ENCODE measurements around the gene RBM39.

The RBM39 gene

DNA sequence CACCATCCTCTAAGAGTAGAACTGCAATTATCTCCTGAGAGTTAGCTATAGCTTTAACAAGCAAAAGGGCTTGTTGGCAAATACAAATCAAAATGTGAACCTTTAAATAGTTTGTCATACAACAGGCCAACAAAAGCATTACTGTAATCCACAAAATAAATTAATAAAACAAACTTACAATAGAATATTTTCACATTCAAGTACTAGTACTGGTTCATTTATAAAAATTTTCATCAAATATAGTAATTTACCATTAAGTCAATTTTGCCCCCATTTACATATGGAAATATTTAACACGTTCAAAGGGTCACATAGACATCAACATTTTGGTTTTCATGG lies 9.4 kb downstream of the RBM39 start:
- Histone ChIP-seq H3F3A (ENCODE audit: insufficient read depth, low read length) (no peaks in the 10 kb centered on the region), H3K4me3 (ENCODE audit: low read depth, low read length, poor library complexity, severe bottlenecking) (no peak overlapping the region), H3K79me2 (ENCODE audit: insufficient read depth, low read length) (peaks cover 81% of the 10 kb centered on the region), H3K4me1 (ENCODE audit: insufficient read depth, low read length, severe bottlenecking) (peaks cover 11% of the 10 kb centered on the region), H4K20me1 (ENCODE audit: insufficient read depth, low read length) (0 out of 2 replicates have a peak, but pooled peaks cover 3% of the 10 kb centered on the region), H3K4me2 (ENCODE audit: low read length) (no peak overlapping the region), H3K9me2 (ENCODE audit: low read depth, low read length) (no peaks in the 10 kb centered on the region), H3K36me3 (ENCODE audit: insufficient read depth, low read length) (peaks cover 97% of the 10 kb centered on the region), H3K9ac (ENCODE audit: low read length) (no peak overlapping the region), H3K27ac (ENCODE audit: low read depth, low read length, poor library complexity, severe bottlenecking) (no peak overlapping the region), H3K27me3 (ENCODE audit: insufficient read depth, low read length) (no peaks in the 10 kb centered on the region), H3K9me3 (ENCODE audit: low read length) (no peaks in the 10 kb centered on the region), H2AFZ (ENCODE audit: low read length) (no peak overlapping the region)
- TF ChIP-seq EZH2 (IDR thresholded peaks at IDR 0.05; ENCODE audit: borderline replicate concordance, low read length): no peak
- TF ChIP-seq, protein P1, sequence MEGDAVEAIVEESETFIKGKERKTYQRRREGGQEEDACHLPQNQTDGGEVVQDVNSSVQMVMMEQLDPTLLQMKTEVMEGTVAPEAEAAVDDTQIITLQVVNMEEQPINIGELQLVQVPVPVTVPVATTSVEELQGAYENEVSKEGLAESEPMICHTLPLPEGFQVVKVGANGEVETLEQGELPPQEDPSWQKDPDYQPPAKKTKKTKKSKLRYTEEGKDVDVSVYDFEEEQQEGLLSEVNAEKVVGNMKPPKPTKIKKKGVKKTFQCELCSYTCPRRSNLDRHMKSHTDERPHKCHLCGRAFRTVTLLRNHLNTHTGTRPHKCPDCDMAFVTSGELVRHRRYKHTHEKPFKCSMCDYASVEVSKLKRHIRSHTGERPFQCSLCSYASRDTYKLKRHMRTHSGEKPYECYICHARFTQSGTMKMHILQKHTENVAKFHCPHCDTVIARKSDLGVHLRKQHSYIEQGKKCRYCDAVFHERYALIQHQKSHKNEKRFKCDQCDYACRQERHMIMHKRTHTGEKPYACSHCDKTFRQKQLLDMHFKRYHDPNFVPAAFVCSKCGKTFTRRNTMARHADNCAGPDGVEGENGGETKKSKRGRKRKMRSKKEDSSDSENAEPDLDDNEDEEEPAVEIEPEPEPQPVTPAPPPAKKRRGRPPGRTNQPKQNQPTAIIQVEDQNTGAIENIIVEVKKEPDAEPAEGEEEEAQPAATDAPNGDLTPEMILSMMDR (IDR thresholded peaks at IDR 0.05; ENCODE audit: low read length): no peak

DNA sequence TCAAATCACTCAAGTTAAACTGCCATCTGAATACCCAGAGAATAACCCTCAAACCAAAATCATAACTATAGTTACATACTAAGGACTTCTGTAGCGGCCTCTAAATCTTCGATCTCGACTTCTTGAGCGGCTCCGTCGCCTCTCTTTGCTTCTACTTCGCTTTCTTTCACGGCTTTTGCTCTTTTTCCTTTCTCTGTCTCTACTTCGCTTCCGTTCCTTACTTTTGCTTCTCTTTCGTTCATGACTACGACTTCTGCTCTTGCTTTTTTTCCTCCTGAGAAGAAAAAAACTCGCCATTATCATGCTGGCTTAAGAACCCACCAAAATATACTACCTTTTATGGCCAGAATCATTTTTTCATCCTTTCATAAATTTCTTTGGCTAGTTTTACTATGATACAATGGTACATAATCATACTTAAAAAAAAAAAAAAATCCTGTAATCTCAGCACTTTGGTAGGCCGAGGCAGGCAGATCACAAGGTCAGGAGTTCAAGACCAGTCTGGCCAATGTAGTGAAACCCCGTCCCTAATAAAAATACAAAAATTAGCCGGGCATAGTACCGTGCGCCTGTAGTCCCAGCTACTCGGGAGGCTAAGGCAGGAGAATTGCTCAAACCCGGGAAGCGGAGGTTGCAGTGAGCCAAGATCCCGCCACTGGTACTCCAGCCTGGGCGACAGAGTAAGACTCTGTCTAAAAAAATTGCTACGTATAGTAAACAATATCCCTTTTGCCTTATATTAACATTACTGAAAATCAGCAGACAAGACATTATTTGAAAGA lies 10.0 kb downstream of the RBM39 start:
- H3K27me3 ChIP-seq (ENCODE audit: insufficient read depth, low read length): no peaks in the 10 kb centered on the region
- TF ChIP-seq EZH2 (IDR thresholded peaks at IDR 0.05; ENCODE audit: borderline replicate concordance, low read length): no peak
- TF ChIP-seq, protein P1 (IDR thresholded peaks at IDR 0.05; ENCODE audit: low read length): no peak
- peaks cover 11% of the 10 kb centered on the region for H3K4me1 ChIP-seq (ENCODE audit: insufficient read depth, low read length, severe bottlenecking)
- H3K79me2 ChIP-seq (ENCODE audit: insufficient read depth, low read length): peaks cover 78% of the 10 kb centered on the region
- H3K27ac ChIP-seq (ENCODE audit: low read depth, low read length, poor library complexity, severe bottlenecking): no peak overlapping the region
- no peaks in the 10 kb centered on the region for H3K9me3 ChIP-seq (ENCODE audit: low read length)
- no peak overlapping the region for H2AFZ ChIP-seq (ENCODE audit: low read length)
- 0 out of 2 replicates have a peak, but pooled peaks cover 3% of the 10 kb centered on the region for H4K20me1 ChIP-seq (ENCODE audit: insufficient read depth, low read length)
- H3K4me2 ChIP-seq (ENCODE audit: low read length): no peak overlapping the region
- no peaks in the 10 kb centered on the region for H3F3A ChIP-seq (ENCODE audit: insufficient read depth, low read length)
- H3K36me3 ChIP-seq (ENCODE audit: insufficient read depth, low read length): peaks cover 96% of the 10 kb centered on the region
- H3K9me2 ChIP-seq (ENCODE audit: low read depth, low read length): no peaks in the 10 kb centered on the region
- H3K9ac ChIP-seq (ENCODE audit: low read length): no peak overlapping the region
- H3K4me3 ChIP-seq (ENCODE audit: low read depth, low read length, poor library complexity, severe bottlenecking): no peak overlapping the region

DNA sequence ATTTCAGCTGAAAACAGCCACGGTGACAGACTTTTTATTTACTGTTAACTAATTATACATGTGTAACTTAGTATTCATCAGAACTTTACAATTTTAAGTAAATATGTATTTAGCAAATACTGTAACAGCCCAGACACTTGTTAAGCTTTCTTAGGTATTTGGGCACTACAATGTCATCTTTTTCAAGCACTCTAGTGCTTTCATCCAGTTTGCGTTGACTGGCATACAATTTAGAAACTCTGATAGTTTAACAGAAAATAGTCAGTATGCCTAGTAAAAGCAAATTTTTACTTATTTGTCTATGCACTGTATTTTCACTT lies 10.6 kb downstream of the RBM39 start:
- H3K9me3 ChIP-seq (ENCODE audit: low read length): no peaks in the 10 kb centered on the region
- H3K27ac ChIP-seq (ENCODE audit: low read depth, low read length, poor library complexity, severe bottlenecking): no peak overlapping the region
- H3K4me3 ChIP-seq (ENCODE audit: low read depth, low read length, poor library complexity, severe bottlenecking): no peak overlapping the region
- peaks cover 77% of the 10 kb centered on the region for H3K79me2 ChIP-seq (ENCODE audit: insufficient read depth, low read length)
- no peak overlapping the region for H2AFZ ChIP-seq (ENCODE audit: low read length)
- H3K9me2 ChIP-seq (ENCODE audit: low read depth, low read length): no peaks in the 10 kb centered on the region
- no peak overlapping the region for H3K4me2 ChIP-seq (ENCODE audit: low read length)
- no peaks in the 10 kb centered on the region for H3K27me3 ChIP-seq (ENCODE audit: insufficient read depth, low read length)
- H3K36me3 ChIP-seq (ENCODE audit: insufficient read depth, low read length): peaks cover 96% of the 10 kb centered on the region
- no peaks in the 10 kb centered on the region for H3F3A ChIP-seq (ENCODE audit: insufficient read depth, low read length)
- H3K4me1 ChIP-seq (ENCODE audit: insufficient read depth, low read length, severe bottlenecking): peaks cover 11% of the 10 kb centered on the region
- no peak for TF ChIP-seq EZH2 (IDR thresholded peaks at IDR 0.05; ENCODE audit: borderline replicate concordance, low read length)
- H3K9ac ChIP-seq (ENCODE audit: low read length): no peak overlapping the region
- 0 out of 2 replicates have a peak, but pooled peaks cover 3% of the 10 kb centered on the region for H4K20me1 ChIP-seq (ENCODE audit: insufficient read depth, low read length)

All from OCI-LY1 (cell line).